Esophagus squamous epithelium (tissue), 5 donors: ENCODE data around the gene IDH3A. TPM values are rescaled to one million over a fixed set of nuclear protein-coding genes. Genes with fewer than 3 reads are reported as not detected.
A peak's percentile ranks its signal among the peaks of the same experiment; 100 is the strongest.

Experiments
- DNase-seq: peaks from one replicate; lab custom pipeline; 2025; lab: John Stamatoyannopoulos, UW
- H3K27ac ChIP-seq, 4 donors: fragments of 200-600 bp; sonication (generic); one replicate each; pipeline ENCODE4 v1.5.1; 2016 to 2019; ENCODE audit warnings: mild to moderate bottlenecking in 1 of 4
- H3K27me3 ChIP-seq, 4 donors: fragments of 200-600 bp; sonication (generic); 1 replicate in 3 of 4; 2 replicates in 1 of 4; pipeline versions ENCODE4 v1.5.1 to v1.6.0; 2017 to 2021; ENCODE audit warnings: antibody characterized with exemption in 1 of 4
- H3K36me3 ChIP-seq, 3 donors: fragments of 200-600 bp; sonication (generic); one replicate each; pipeline ENCODE4 v1.5.1; 2016 to 2019
- H3K4me1 ChIP-seq, 3 donors: fragments of 200-600 bp; sonication (generic); one replicate each; pipeline ENCODE4 v1.5.1; 2017 to 2019
- H3K4me3 ChIP-seq, 4 donors: fragments of 200-600 bp; sonication (generic); 1 replicate in 3 of 4; 2 replicates in 1 of 4; pipeline ENCODE4 v1.5.1; 2016 to 2019; ENCODE audit warnings: mild to moderate bottlenecking in 2 of 4, moderate library complexity in 1 of 4
- H3K9me3 ChIP-seq, 3 donors: fragments of 200-600 bp; sonication (generic); one replicate each; pipeline ENCODE4 v1.5.1; 2016 to 2019
- CTCF ChIP-seq, 6 experiments: fragments of 450-650 bp in 4 of 6; fragments of 200-600 bp in 2 of 6; sonication (generic) in 2 of 6; IDR thresholded peaks; one replicate each; pipeline ENCODE4 v1.5.1; 2016 to 2019; ENCODE audit warnings: antibody characterized with exemption in 6 of 6, mild to moderate bottlenecking in 4 of 6, moderate library complexity in 4 of 6
- POLR2A ChIP-seq, 4 donors: fragments of 450-650 bp; IDR thresholded peaks; one replicate each; pipeline ENCODE4 v1.6.1; 2017; ENCODE audit warnings: antibody characterized with exemption in 4 of 4, mild to moderate bottlenecking in 4 of 4, moderate library complexity in 3 of 4
- WGBS, 2 donors: methylation state at CpG; one replicate each; pipeline ENCODE4 v1.1.5; 2018; 5-methylcytosine and 5-hydroxymethylcytosine counted together
- intact Hi-C: fragments of 100-400 bp; cut with DNase I; formaldehyde crosslinking; loops from one replicate; pipeline ENCODE4 v1.15.0; 2022
- total RNA-seq, 4 donors: library from RNA; depleted of rRNA; stranded (reverse); fragments of >200 nt; gene quantifications; one replicate each; pipeline ENCODE4 v1.1.0, GENCODE V29; 2016
- donor health status: DM: yes; HTN: yes; CAD: no.

The IDH3A gene
- total RNA-seq, 4 donors from 2014 or later, result 50.7 to 114 (median 83.8) TPM

GRCh38 chr15:78194568-78194925 lies 45.4 kb downstream of the IDH3A start:
- WGBS, 2 donors, result 71 to 91% methylated on average over 1 to 6 of the region's 15 CpGs
- Histone ChIP-seq H3K4me3 (no peak overlapping the region), H3K27ac (no peak overlapping the region), H3K9me3 (peaks cover 0 to 6% (median 0%) of the 10 kb centered on the region in 3 donors), H3K4me1 (no peaks in the 10 kb centered on the region), H3K27me3 (no peaks in the 10 kb centered on the region), H3K36me3 (no peaks in the 10 kb centered on the region)
- no peak for DNase-seq
- intact Hi-C loops, result no loop called here
- no peak for TF ChIP-seq CTCF (IDR thresholded peaks at IDR 0.05)
- no peak for TF ChIP-seq POLR2A (IDR thresholded peaks at IDR 0.05)

- WGBS, 2 donors, result 7 to 10% methylated on average over 6 to 7 of the region's 7 CpGs
Observed at GRCh38 chr15:78195735-78196201, 46.6 kb downstream of the IDH3A start.

DNA sequence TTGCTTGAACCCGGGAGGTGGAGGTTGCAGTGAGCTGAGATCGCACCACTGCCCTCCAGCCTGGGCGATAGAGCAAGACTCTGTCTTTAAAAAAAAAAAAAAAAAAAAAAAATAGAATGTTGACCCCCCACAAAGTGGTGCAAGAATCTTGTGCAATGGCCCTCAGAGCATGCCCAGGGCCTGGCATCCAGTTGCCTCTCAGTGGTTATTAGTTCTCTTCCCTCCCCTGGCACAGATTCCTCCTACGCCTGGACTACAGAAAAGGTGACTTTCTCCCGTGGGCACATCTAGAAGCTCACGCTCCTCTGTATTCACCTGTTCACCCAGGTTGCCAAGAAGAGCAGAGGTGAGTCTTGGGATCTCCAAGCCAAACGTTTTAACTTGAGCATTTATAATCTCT lies 48.5 kb downstream of the IDH3A start:
- intact Hi-C loops, result loop anchor here (5.0 kb wide), 2 partner anchors 65 to 85 kb away; partner anchors contain the start of gene CIB2
- Histone ChIP-seq H3K4me1 (no peaks in the 10 kb centered on the region), H3K27ac (no peak overlapping the region), H3K4me3 (no peak overlapping the region), H3K9me3 (no peaks in the 10 kb centered on the region), H3K36me3 (no peaks in the 10 kb centered on the region), H3K27me3 (no peaks in the 10 kb centered on the region)
- no peak for DNase-seq
- no peak for TF ChIP-seq POLR2A (IDR thresholded peaks at IDR 0.05)
- TF ChIP-seq CTCF (IDR thresholded peaks at IDR 0.05), result no peak
- 54 to 64% methylated on average over 6 to 7 of the region's 7 CpGs for WGBS, 2 donors

More at GRCh38 chr15:78195735-78196201, 46.6 kb downstream of the IDH3A start:
- H3K27ac ChIP-seq, result no peak overlapping the region
- H3K4me1 ChIP-seq, result no peaks in the 10 kb centered on the region
- no peaks in the 10 kb centered on the region for H3K36me3 ChIP-seq
- intact Hi-C loops, result loop anchor here (5.0 kb wide), 2 partner anchors 63 to 83 kb away; partner anchors contain the start of gene CIB2
- no peaks in the 10 kb centered on the region for H3K27me3 ChIP-seq
- peaks cover 0 to 6% (median 0%) of the 10 kb centered on the region in 3 donors for H3K9me3 ChIP-seq
- DNase-seq, result no peak
- peak; percentile 62 to 87 (median 76) for TF ChIP-seq CTCF (IDR thresholded peaks at IDR 0.05)
- no peak for TF ChIP-seq POLR2A (IDR thresholded peaks at IDR 0.05)
- H3K4me3 ChIP-seq, result no peak overlapping the region

GRCh38 chr15:78200276-78200930 lies 51.2 kb downstream of the IDH3A start:
- 90 to 94% methylated on average over 6 to 10 of the region's 10 CpGs for WGBS, 2 donors
- no peak for DNase-seq
- H3K27me3 ChIP-seq, result no peaks in the 10 kb centered on the region
- no peak overlapping the region for H3K27ac ChIP-seq
- H3K4me1 ChIP-seq, result peaks cover 0 to 13% (median 0%) of the 10 kb centered on the region in 3 donors
- TF ChIP-seq POLR2A (IDR thresholded peaks at IDR 0.05), result no peak
- TF ChIP-seq CTCF (IDR thresholded peaks at IDR 0.05), result no peak
- no peak overlapping the region for H3K4me3 ChIP-seq
- H3K9me3 ChIP-seq, result no peaks in the 10 kb centered on the region
- H3K36me3 ChIP-seq, result no peaks in the 10 kb centered on the region
- intact Hi-C loops, result no loop called here
